Lung microvascular endothelial cell (primary cell): ENCODE data around the gene C2orf76. TPM values are rescaled to one million over a fixed set of nuclear protein-coding genes. Genes with fewer than 3 reads are reported as not detected.
"Not testable (repeated sequence)": the region's sequence is repeated elsewhere in the genome, so short reads cannot be mapped to it uniquely, and the experiment has no call there.

Experiments
- DNase-seq, 2 donors: peaks; one replicate each; pipeline versions ENCODE4 v3.0.0 to v3.0.0-alpha.2; 2010; ENCODE audit warnings: low read depth in 2 of 2
- total RNA-seq: library from RNA; depleted of rRNA; stranded (reverse); fragments of >200 nt; gene quantifications from 2 replicates; pipeline ENCODE4 v1.2.1, GENCODE V29; 2014

C2orf76 gene
- total RNA-seq, 1 donor from 2014 or later = 12.7 TPM

- DNase-seq = no peak
Measured at GRCh38 chr2:119377294-119377992, 10.8 kb upstream of the C2orf76 start.

GRCh38 chr2:119376810-119377209 is 10.2 kb upstream of the C2orf76 start:
- DNase-seq = no peak

- DNase-seq = not testable (repeated sequence)
Measured at GRCh38 chr2:119376406-119376805, 9.8 kb upstream of the C2orf76 start.

- DNase-seq = not testable (repeated sequence)
Measured at GRCh38 chr2:119373907-119374745, 7.5 kb upstream of the C2orf76 start.

GRCh38 chr2:119372778-119373568 is 6.3 kb upstream of the C2orf76 start:
- DNase-seq = no peak

GRCh38 chr2:119371111-119371510 is 4.5 kb upstream of the C2orf76 start:
- no peak for DNase-seq

- no peak for DNase-seq
Measured at GRCh38 chr2:119369845-119370244, 3.2 kb upstream of the C2orf76 start.

- DNase-seq = peak; percentile 40 to 59
Measured at GRCh38 chr2:119367472-119368099, 952 bp upstream of the C2orf76 start.

GRCh38 chr2:119366161-119366648 is 429 bp downstream of the C2orf76 start:
- peak; percentile 23 to 27 for DNase-seq

- no peak for DNase-seq
Measured at GRCh38 chr2:119365436-119365835, 1.2 kb downstream of the C2orf76 start.

- no peak for DNase-seq
Measured at GRCh38 chr2:119364798-119365197, 1.8 kb downstream of the C2orf76 start.

GRCh38 chr2:119360423-119360966 is 6.1 kb downstream of the C2orf76 start:
- DNase-seq = no peak

- DNase-seq = no peak
Measured at GRCh38 chr2:119359774-119360173, 6.9 kb downstream of the C2orf76 start.

GRCh38 chr2:119354860-119355259 is 11.8 kb downstream of the C2orf76 start:
- DNase-seq = no peak

GRCh38 chr2:119352357-119352756 is 14.3 kb downstream of the C2orf76 start:
- DNase-seq = no peak

- DNase-seq = no peak
Measured at GRCh38 chr2:119350311-119350998, 16.2 kb downstream of the C2orf76 start.

GRCh38 chr2:119349289-119349688 is 17.3 kb downstream of the C2orf76 start:
- no peak for DNase-seq

GRCh38 chr2:119341684-119342083 is 24.9 kb downstream of the C2orf76 start:
- no peak for DNase-seq

- no peak for DNase-seq
Measured at GRCh38 chr2:119339562-119339923, 27.1 kb downstream of the C2orf76 start.

- DNase-seq = no peak
Measured at GRCh38 chr2:119338826-119339561, 27.6 kb downstream of the C2orf76 start.
